K562 (cell line): Measurements from ENCODE around the gene PRDM15. TPM values are rescaled to one million over a fixed set of nuclear protein-coding genes. Genes with fewer than 3 reads are reported as not detected.

Experiments
- ATAC-seq: fragments of 200-7000 bp; cut with Tn5 transposase; 3 replicates; pipeline ENCODE4 v1.9.1; 2020; ENCODE audit warnings: moderate library complexity
- BruUV-seq: library from RNA; stranded (reverse); fragments of 400-500 nt; replicated peaks from 2 replicates; lab custom pipeline; 2021; lab: Mats Ljungman, UMichigan
- CTCF ChIA-PET: fragments of 300-600 bp; formaldehyde crosslinking; extraction: SDS; loops from one replicate; lab custom pipeline; 2021; ENCODE audit warnings: low intra/inter-chr PET ratio; lab: Yijun Ruan, JAX
- POLR2A ChIA-PET: fragments of 300-600, 350-650 bp; sonication (Branson Sonifier 250); formaldehyde crosslinking; extraction: SDS; loops from one replicate; lab custom pipeline; 2021; ENCODE audit warnings: antibody characterized with exemption, inconsistent platforms; lab: Yijun Ruan, JAX
- DNase-seq, 4 experiments: peaks; one replicate each; pipeline versions ENCODE4 v3.0.0 to v3.0.0-alpha.2; 2011 to 2018; ENCODE audit warnings: low spot score in 3 of 4, mixed read lengths in 3 of 4; ENCODE audit errors: extremely low read depth in 1 of 4
- FAIRE-seq: peaks from 2 replicates; lab custom pipeline; 2011; peaks lifted over from hg19 to GRCh38; lab: Jason Lieb, UNC
- H2AFZ ChIP-seq: 2 replicates; pipeline ENCODE4 v1.6.0; 2011; ENCODE audit warnings: low read depth, low read length, control low read depth, inconsistent platforms
- H3K27ac ChIP-seq: fragments of 200-600 bp; 3 replicates; pipeline ENCODE4 v1.8.0; 2011; ENCODE audit warnings: low read depth, mild to moderate bottlenecking, control low read depth, inconsistent platforms, low read length, moderate library complexity, mixed read lengths; ENCODE audit errors: extremely low read depth
- H3K27me3 ChIP-seq, 2 experiments: fragments of 300-600 bp in 1 of 2; 2 replicates in 1 of 2; 3 replicates in 1 of 2; pipeline versions ENCODE4 v1.6.0 to v1.8.0; 2011; ENCODE audit warnings: inconsistent platforms in 2 of 2, low read length in 2 of 2, mild to moderate bottlenecking in 1 of 2, mixed read lengths in 1 of 2, moderate library complexity in 1 of 2; ENCODE audit not compliant: control insufficient read depth in 2 of 2, insufficient read depth in 2 of 2
- H3K36me3 ChIP-seq: fragments of 300-600 bp; 3 replicates; pipeline ENCODE4 v1.8.0; 2011; ENCODE audit warnings: mild to moderate bottlenecking, low read length, inconsistent platforms; ENCODE audit not compliant: control insufficient read depth, insufficient read depth
- H3K4me1 ChIP-seq, 2 experiments: fragments of 200-600 bp in 1 of 2; replicated peaks in 1 of 2; 2 replicates in 1 of 2; 3 replicates in 1 of 2; pipeline versions ENCODE4 v1.5.1 to v1.8.0; 2011; ENCODE audit warnings: inconsistent platforms in 2 of 2, low read length in 2 of 2, mild to moderate bottlenecking in 1 of 2, mixed read lengths in 1 of 2, moderate library complexity in 1 of 2; ENCODE audit not compliant: control insufficient read depth in 2 of 2, insufficient read depth in 2 of 2
- H3K4me2 ChIP-seq: 2 replicates; pipeline ENCODE4 v1.6.1; 2011; ENCODE audit warnings: low read length, control low read depth, inconsistent platforms, mixed read lengths; ENCODE audit not compliant: insufficient read depth
- H3K4me3 ChIP-seq: fragments of 200-600 bp; sonication (generic), shearing (Covaris generic); 2 replicates; pipeline ENCODE4 v1.5.1; 2016; ENCODE audit warnings: control low read depth, inconsistent platforms
- H3K79me2 ChIP-seq: fragments of 200-600 bp; 3 replicates; pipeline ENCODE4 v1.8.0; 2011; ENCODE audit warnings: low read length, inconsistent platforms; ENCODE audit not compliant: control insufficient read depth, insufficient read depth
- H3K9ac ChIP-seq, 2 experiments: 2 replicates each; pipeline versions ENCODE4 v1.6.0 to v1.6.1; 2011; ENCODE audit warnings: low read depth in 2 of 2, low read length in 2 of 2, control low read depth in 1 of 2, inconsistent platforms in 1 of 2, mild to moderate bottlenecking in 1 of 2, mixed read lengths in 1 of 2; ENCODE audit not compliant: insufficient read depth in 1 of 2
- H3K9me1 ChIP-seq: one replicate; pipeline ENCODE4 v1.6.0; 2011; ENCODE audit warnings: inconsistent platforms, mild to moderate bottlenecking, low read length, moderate library complexity; ENCODE audit not compliant: control insufficient read depth, insufficient read depth
- H3K9me3 ChIP-seq: replicated peaks from 2 replicates; pipeline ENCODE4 v1.5.1; 2011; ENCODE audit warnings: low read depth, low read length, inconsistent platforms; ENCODE audit not compliant: control insufficient read depth, insufficient read depth
- H4K20me1 ChIP-seq: replicated peaks from 2 replicates; pipeline ENCODE4 v1.6.1; 2011; ENCODE audit warnings: low read length, inconsistent platforms, mixed read lengths; ENCODE audit not compliant: control insufficient read depth, insufficient read depth
- BHLHE40 ChIP-seq: IDR thresholded peaks from 2 replicates; pipeline ENCODE4 v1.6.1; 2011; ENCODE audit warnings: low read length, improper control_type of control experiment
- CBX3 ChIP-seq, 2 experiments: IDR thresholded peaks; 1 replicate in 1 of 2; 2 replicates in 1 of 2; pipeline ENCODE4 v1.6.1; 2012; ENCODE audit warnings: inconsistent platforms in 2 of 2, low read length in 2 of 2, borderline replicate concordance in 1 of 2, control low read depth in 1 of 2
- DMBX1 ChIP-seq: fragments of 250-450 bp; sonication (Bioruptor Pico); IDR thresholded peaks from 2 replicates; pipeline ENCODE4 v1.8.0; 2022; ENCODE audit warnings: inconsistent platforms, mild to moderate bottlenecking, moderate library complexity, borderline replicate concordance
- ELK3 ChIP-seq: fragments of 450-650 bp; formaldehyde crosslinking; IDR thresholded peaks from 2 replicates; pipeline ENCODE4 v1.4.0; 2020; ENCODE audit warnings: mild to moderate bottlenecking
- IRF1 ChIP-seq: sonication (generic); formaldehyde crosslinking; IDR thresholded peaks from 2 replicates; pipeline ENCODE4 v1.8.0; 2022; ENCODE audit warnings: missing genetic modification reagents, mild to moderate bottlenecking, borderline replicate concordance
- KLF16 ChIP-seq: IDR thresholded peaks from 2 replicates; pipeline ENCODE4 v1.6.1; 2016; ENCODE audit warnings: antibody characterized with exemption
- MAFF ChIP-seq: IDR thresholded peaks from 2 replicates; pipeline ENCODE4 v1.6.1; 2012; ENCODE audit warnings: low read length, improper control_type of control experiment
- POLR2B ChIP-seq: fragments of 450-650 bp; IDR thresholded peaks from 2 replicates; pipeline ENCODE4 v1.6.1; 2018; ENCODE audit warnings: low read depth; ENCODE audit not compliant: partially characterized antibody
- SP1 ChIP-seq: sonication (generic); formaldehyde crosslinking; IDR thresholded peaks from 2 replicates; pipeline ENCODE4 v1.8.1; 2022; ENCODE audit warnings: mild to moderate bottlenecking, missing genetic modification reagents
- TBL1XR1 ChIP-seq, 2 experiments: IDR thresholded peaks; 2 replicates each; pipeline ENCODE4 v1.6.1; 2012; ENCODE audit warnings: improper control_type of control experiment in 2 of 2, low read length in 2 of 2, mild to moderate bottlenecking in 1 of 2
- WGBS: fragments of 100-300 bp; shearing (Covaris generic); methylation state at CpG from one replicate; pipeline ENCODE4 v1.1.6; 2016; ENCODE audit warnings: low coverage, mixed read lengths; ENCODE audit not compliant: insufficient coverage; ENCODE audit errors: missing lambda C conversion rate; 5-methylcytosine and 5-hydroxymethylcytosine counted together
- in situ Hi-C: fragments of 300-500 bp; cut with MboI; formaldehyde crosslinking; loops from 4 replicates; pipeline ENCODE4 v1.15.0; 2018; ENCODE audit warnings: inconsistent platforms, mixed read lengths
- intact Hi-C: fragments of 100-400 bp; cut with micrococcal nuclease; formaldehyde crosslinking; loops from 2 replicates; pipeline ENCODE4 v1.14.2; 2022
- polyA plus RNA-seq, 8 experiments: library from polyadenylated mRNA; depleted of rRNA in 4 of 8; stranded (reverse) in 5 of 8; unstranded in 3 of 8; fragments of >200 nt; fragmentation: Nextera tagmentation in 2 of 8; fragmentation: Illumina TruSeq in 1 of 8; extraction: Ambion mirVana in 2 of 8; extraction: Trizol in 1 of 8; gene quantifications; 2 replicates each; pipeline versions ENCODE4 v1.2.1 to v1.2.3, GENCODE V29; 2011 to 2014; ENCODE audit warnings: inconsistent platforms in 1 of 8, missing spikeins in 1 of 8
- total RNA-seq, 7 experiments: library from RNA; depleted of rRNA in 6 of 7; stranded (reverse); fragments of >200 nt in 6 of 7; fragmentation: Illumina TruSeq in 2 of 7; extraction: Trizol in 2 of 7; gene quantifications; 2 replicates each; pipeline versions ENCODE4 v1.2.1 to v1.2.3, GENCODE V29; 2011 to 2021; ENCODE audit warnings: low replicate concordance in 1 of 7
- TF ChIP-seq, protein P1 (sequence below), 2 experiments: fragments of 450-650 bp in 1 of 2; sonication (generic) in 1 of 2; formaldehyde crosslinking in 1 of 2; IDR thresholded peaks; 2 replicates each; pipeline versions ENCODE4 v1.7.1 to v1.9.0; 2016 to 2022; ENCODE audit warnings: inconsistent platforms in 1 of 2, mild to moderate bottlenecking in 1 of 2, missing genetic modification reagents in 1 of 2

The PRDM15 gene
- total and polyA plus RNA-seq, 9 of the 15 experiments (the other 6 are each of a cell fraction or from before 2014, with no cell fraction given) = 0.93 to 9.2 (median 6.2) TPM

GRCh38 chr21:41899426-41900202, 20.5 kb upstream of the PRDM15 start:
- BruUV-seq = no TSS peak
- Histone ChIP-seq H3K36me3 (peaks cover 38% of the 10 kb centered on the region), H3K4me1 (peaks cover 24 to 34% of the 10 kb centered on the region in 2 experiments), H3K9me3 (no peaks in the 10 kb centered on the region), H2AFZ (no peak overlapping the region), H3K79me2 (no peaks in the 10 kb centered on the region), H3K27ac (no peak overlapping the region), H4K20me1 (0 out of 2 replicates have a peak, but pooled peaks cover 2% of the 10 kb centered on the region), H3K27me3 (no peaks in the 10 kb centered on the region), H3K9ac (no peak overlapping the region), H3K9me1 (no peaks in the 10 kb centered on the region), H3K4me2 (no peak overlapping the region), H3K4me3 (no peak overlapping the region)
- POLR2A ChIA-PET = no interaction called here
- WGBS = 82% methylated on average over 25 of the region's 25 CpGs
- ATAC-seq = no peak
- intact Hi-C loops = no loop called here
- in situ Hi-C loops = no loop called here
- DNase-seq = no peak
- CTCF ChIA-PET = no interaction called here
- FAIRE-seq = no peak
- no peak for TF ChIP-seq SP1 (CRISPR knock-in tag)
- no peak for TF ChIP-seq IRF1 (CRISPR knock-in tag)
- TF ChIP-seq POLR2B = no peak
- TF ChIP-seq BHLHE40 = no peak
- TF ChIP-seq TBL1XR1 (IDR thresholded peaks at IDR 0.05; ENCODE audit: low read length in 2 of 2) = no peak
- no peak for TF ChIP-seq DMBX1 (CRISPR knock-in tag)
- no peak for TF ChIP-seq KLF16
- TF ChIP-seq CBX3 (IDR thresholded peaks at IDR 0.05; ENCODE audit: borderline replicate concordance in 1 of 2, low read length in 2 of 2) = no peak
- TF ChIP-seq, protein P1, sequence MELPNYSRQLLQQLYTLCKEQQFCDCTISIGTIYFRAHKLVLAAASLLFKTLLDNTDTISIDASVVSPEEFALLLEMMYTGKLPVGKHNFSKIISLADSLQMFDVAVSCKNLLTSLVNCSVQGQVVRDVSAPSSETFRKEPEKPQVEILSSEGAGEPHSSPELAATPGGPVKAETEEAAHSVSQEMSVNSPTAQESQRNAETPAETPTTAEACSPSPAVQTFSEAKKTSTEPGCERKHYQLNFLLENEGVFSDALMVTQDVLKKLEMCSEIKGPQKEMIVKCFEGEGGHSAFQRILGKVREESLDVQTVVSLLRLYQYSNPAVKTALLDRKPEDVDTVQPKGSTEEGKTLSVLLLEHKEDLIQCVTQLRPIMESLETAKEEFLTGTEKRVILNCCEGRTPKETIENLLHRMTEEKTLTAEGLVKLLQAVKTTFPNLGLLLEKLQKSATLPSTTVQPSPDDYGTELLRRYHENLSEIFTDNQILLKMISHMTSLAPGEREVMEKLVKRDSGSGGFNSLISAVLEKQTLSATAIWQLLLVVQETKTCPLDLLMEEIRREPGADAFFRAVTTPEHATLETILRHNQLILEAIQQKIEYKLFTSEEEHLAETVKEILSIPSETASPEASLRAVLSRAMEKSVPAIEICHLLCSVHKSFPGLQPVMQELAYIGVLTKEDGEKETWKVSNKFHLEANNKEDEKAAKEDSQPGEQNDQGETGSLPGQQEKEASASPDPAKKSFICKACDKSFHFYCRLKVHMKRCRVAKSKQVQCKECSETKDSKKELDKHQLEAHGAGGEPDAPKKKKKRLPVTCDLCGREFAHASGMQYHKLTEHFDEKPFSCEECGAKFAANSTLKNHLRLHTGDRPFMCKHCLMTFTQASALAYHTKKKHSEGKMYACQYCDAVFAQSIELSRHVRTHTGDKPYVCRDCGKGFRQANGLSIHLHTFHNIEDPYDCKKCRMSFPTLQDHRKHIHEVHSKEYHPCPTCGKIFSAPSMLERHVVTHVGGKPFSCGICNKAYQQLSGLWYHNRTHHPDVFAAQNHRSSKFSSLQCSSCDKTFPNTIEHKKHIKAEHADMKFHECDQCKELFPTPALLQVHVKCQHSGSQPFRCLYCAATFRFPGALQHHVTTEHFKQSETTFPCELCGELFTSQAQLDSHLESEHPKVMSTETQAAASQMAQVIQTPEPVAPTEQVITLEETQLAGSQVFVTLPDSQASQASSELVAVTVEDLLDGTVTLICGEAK (IDR thresholded peaks at IDR 0.05) = no peak
- TF ChIP-seq, protein P1 (CRISPR knock-in tag; IDR thresholded peaks at IDR 0.05) = no peak
- no peak for TF ChIP-seq MAFF
- no peak for TF ChIP-seq ELK3 (CRISPR knock-in tag)
